Stomach smooth muscle (tissue), 2 donors: ENCODE results near the gene ARMC2.

ENCODE experiments used
- H3K27ac ChIP-seq: one replicate; pipeline ENCODE4 v1.7.0; 2013; ENCODE audit warnings: mild to moderate bottlenecking, low read length, inconsistent platforms
- H3K27me3 ChIP-seq, 2 donors: one replicate each; pipeline ENCODE4 v1.7.0; 2013; ENCODE audit warnings: low read length in 2 of 2; ENCODE audit not compliant: insufficient read depth in 2 of 2, control insufficient read depth in 1 of 2
- H3K36me3 ChIP-seq, 2 donors: one replicate each; pipeline ENCODE4 v1.7.0; 2013; ENCODE audit warnings: low read length in 2 of 2; ENCODE audit not compliant: control insufficient read depth in 2 of 2, insufficient read depth in 2 of 2
- H3K4me1 ChIP-seq: one replicate; pipeline ENCODE4 v1.7.0; 2013; ENCODE audit warnings: low read length; ENCODE audit not compliant: control insufficient read depth, insufficient read depth
- H3K4me3 ChIP-seq, 2 donors: one replicate each; pipeline ENCODE4 v1.7.0; 2013; ENCODE audit warnings: low read length in 2 of 2
- H3K9ac ChIP-seq, 2 donors: one replicate each; pipeline ENCODE4 v1.7.0; 2013; ENCODE audit warnings: low read length in 2 of 2, mild to moderate bottlenecking in 1 of 2
- H3K9me3 ChIP-seq, 2 donors: one replicate each; pipeline ENCODE4 v1.7.0; 2013; ENCODE audit warnings: low read length in 2 of 2; ENCODE audit not compliant: control insufficient read depth in 2 of 2
- donor health status: healthy.
- donor health status: Pancreatic carcinoma.

Gene ARMC2

DNA sequence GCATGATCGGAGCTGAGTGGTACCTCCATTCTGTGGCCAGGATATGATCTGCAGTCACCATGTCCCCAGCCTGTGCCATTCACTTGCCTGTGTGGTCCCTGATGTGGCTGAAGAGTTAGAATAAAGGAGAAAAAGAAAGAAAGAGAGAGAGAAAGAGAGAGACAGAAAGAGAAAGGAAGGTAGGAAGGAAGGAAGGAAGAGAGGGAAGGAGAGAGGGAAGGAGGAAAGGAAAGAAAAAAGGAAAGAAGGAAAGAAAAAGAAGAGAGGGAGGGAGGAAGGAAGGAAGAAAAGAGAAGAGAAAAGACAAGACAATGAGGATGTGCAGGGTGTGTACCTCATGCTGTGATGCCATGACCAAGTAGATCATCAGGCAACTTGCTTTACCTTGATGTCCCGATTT is 22.1 kb downstream of the ARMC2 start:
- Histone ChIP-seq H3K27ac (no peak overlapping the region), H3K4me1 (no peaks in the 10 kb centered on the region), H3K36me3 (peaks cover 3 to 6% of the 10 kb centered on the region in 2 donors), H3K9me3 (no peaks in the 10 kb centered on the region), H3K27me3 (no peaks in the 10 kb centered on the region), H3K9ac (no peak overlapping the region), H3K4me3 (no peak overlapping the region)

DNA sequence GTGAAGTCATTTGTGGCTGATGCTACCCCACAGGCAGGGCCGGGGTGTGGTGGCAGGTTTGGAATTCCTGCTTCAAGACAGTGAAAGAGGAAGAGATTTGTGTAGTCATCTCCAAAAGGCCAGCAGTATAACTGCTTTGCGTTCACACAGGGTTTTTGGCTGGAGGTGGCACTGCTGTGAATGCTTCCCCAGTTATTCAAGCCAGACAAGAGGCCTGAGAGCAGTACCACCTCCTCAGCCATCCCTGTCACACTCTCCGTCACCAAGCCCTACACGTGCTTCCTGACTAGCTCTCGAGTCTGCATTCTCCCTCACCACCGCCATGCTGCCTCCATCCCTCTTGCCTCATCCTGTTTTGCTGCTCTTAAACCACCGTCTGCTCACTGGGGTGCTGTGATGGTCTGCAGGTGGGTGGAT is 23.9 kb downstream of the ARMC2 start:
- Histone ChIP-seq H3K27ac (no peak overlapping the region), H3K4me1 (no peaks in the 10 kb centered on the region), H3K36me3 (peaks cover 3 to 6% of the 10 kb centered on the region in 2 donors), H3K27me3 (no peaks in the 10 kb centered on the region), H3K9me3 (no peaks in the 10 kb centered on the region), H3K9ac (no peak overlapping the region), H3K4me3 (no peak overlapping the region)

DNA sequence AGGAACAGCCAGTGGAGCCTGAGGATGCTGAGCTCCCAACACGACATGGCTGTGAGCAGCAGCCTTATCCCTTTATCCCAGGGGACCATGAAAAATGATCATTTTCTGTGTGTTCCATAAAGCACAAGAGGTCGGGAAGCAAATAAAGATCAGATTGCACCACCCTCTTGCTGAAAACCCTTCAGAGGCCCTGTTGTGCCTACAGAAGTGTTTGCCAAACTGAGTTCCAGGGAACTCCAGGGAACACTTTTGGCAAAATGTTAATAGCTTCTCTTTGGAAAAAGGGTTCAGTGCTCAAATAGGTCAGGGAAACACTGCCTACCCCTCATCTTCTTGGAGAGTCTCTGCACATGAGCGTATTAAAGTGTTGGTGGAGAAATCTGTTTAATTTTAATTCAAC is 24.4 kb downstream of the ARMC2 start:
- Histone ChIP-seq H3K27me3 (no peaks in the 10 kb centered on the region), H3K27ac (no peak overlapping the region), H3K4me3 (no peak overlapping the region), H3K4me1 (no peaks in the 10 kb centered on the region), H3K9ac (no peak overlapping the region), H3K36me3 (peaks cover 3 to 6% of the 10 kb centered on the region in 2 donors), H3K9me3 (no peaks in the 10 kb centered on the region)

DNA sequence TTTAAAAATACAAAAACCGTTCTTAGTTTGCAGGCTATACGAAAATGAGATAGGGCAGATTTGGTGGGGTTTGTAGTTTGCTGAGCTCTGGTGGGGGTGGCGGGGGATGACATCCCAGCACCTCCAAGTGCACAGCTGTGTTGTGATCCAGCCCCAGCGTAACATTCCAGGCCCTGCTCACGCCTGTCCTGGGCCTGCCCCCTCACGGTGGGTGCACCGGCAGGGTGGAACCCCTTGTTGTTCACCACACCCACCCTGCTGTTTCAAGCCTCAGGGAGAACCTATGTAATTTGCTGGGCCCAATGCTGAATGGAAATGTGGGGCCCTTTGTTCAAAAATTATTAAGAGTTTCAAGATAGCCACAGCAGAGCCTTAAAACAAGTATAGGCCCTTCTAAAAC is 25.0 kb downstream of the ARMC2 start:
- no peak overlapping the region for H3K27ac ChIP-seq

DNA sequence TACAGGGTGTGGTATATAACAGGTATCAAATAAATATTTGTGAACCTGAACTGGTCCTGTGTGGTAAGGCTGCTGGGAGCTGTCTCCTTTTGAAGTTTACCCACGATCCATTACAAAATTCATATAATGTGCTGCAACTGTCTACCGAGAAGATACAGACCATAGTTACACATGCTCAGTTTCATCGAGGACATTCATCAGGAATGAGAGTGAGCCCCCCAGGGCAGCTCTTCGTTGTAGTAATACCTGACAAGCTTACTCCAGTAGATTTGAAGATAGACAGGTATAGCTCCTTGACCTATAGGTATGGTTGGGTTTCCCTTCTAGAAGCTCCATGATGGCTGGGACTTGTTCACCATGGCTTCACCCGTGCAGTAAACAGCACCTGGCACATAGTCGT is 25.7 kb downstream of the ARMC2 start:
- Histone ChIP-seq H3K27me3 (no peaks in the 10 kb centered on the region), H3K9ac (no peak overlapping the region), H3K9me3 (no peaks in the 10 kb centered on the region), H3K4me1 (no peaks in the 10 kb centered on the region), H3K36me3 (peaks cover 3 to 6% of the 10 kb centered on the region in 2 donors), H3K27ac (no peak overlapping the region), H3K4me3 (no peak overlapping the region)

More for the DNA sequence above, 25.0 kb downstream of the ARMC2 start:
- Histone ChIP-seq H3K27me3 (no peaks in the 10 kb centered on the region), H3K36me3 (peaks cover 3 to 6% of the 10 kb centered on the region in 2 donors), H3K9ac (no peak overlapping the region), H3K4me3 (no peak overlapping the region), H3K9me3 (no peaks in the 10 kb centered on the region), H3K4me1 (no peaks in the 10 kb centered on the region)

DNA sequence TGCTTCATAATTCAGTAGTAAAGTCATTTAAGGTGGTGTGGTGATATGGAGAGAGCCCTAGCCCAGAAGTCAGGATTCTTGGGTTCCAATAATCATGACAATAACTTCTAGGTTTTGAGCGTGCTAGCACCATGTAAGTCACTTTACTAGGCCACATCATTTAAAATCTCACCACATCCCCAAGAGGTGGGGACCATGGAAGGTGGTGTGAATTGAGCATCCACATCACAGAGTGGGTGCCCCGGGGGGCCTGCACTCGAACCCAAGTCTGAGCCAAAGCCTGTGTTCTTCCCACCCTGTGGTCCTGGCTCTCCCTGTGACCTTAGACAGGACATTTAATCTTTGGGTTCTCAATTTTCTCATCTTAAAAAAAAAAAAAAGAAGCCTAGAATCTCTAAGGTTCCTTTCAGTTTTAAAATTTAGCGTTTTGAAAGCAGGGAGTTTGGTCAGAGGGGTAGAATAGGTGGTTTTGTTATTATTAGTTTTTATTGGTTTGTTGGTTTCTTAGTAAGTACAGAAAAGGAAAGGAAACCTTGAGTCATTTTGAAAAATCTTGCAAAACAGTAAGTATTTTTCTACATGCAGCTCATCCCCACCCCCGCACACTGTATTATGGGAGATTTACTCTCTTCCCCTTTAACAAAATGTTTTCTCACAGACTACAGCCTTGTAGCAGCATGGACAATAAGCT is 26.4 kb downstream of the ARMC2 start:
- Histone ChIP-seq H3K4me3 (no peak overlapping the region), H3K9ac (no peak overlapping the region), H3K36me3 (peaks cover 3 to 8% of the 10 kb centered on the region in 2 donors), H3K9me3 (no peaks in the 10 kb centered on the region), H3K27me3 (no peaks in the 10 kb centered on the region), H3K27ac (no peak overlapping the region), H3K4me1 (no peaks in the 10 kb centered on the region)

DNA sequence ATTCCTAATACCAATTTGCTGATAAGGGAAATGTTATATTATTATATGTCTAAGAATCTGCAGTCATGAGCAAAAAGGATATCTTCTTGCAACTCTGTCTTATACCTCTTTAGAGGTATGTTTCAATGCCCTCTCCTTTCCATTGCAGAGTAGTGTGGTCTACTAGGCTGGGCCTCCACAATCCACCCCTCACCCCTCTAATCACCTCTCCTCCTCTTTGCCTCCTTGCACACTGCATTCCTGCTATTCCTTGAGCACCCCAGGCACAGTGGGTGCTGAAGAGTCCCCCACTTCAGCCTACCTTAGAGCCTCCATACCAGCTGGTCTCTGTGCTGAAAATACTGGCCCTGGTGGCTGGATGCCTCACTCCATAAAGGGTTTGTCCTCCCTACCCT is 26.9 kb downstream of the ARMC2 start:
- Histone ChIP-seq H3K27ac (no peak overlapping the region), H3K4me1 (no peaks in the 10 kb centered on the region), H3K36me3 (peaks cover 3 to 8% of the 10 kb centered on the region in 2 donors), H3K9ac (no peak overlapping the region), H3K27me3 (no peaks in the 10 kb centered on the region), H3K9me3 (no peaks in the 10 kb centered on the region), H3K4me3 (no peak overlapping the region)

DNA sequence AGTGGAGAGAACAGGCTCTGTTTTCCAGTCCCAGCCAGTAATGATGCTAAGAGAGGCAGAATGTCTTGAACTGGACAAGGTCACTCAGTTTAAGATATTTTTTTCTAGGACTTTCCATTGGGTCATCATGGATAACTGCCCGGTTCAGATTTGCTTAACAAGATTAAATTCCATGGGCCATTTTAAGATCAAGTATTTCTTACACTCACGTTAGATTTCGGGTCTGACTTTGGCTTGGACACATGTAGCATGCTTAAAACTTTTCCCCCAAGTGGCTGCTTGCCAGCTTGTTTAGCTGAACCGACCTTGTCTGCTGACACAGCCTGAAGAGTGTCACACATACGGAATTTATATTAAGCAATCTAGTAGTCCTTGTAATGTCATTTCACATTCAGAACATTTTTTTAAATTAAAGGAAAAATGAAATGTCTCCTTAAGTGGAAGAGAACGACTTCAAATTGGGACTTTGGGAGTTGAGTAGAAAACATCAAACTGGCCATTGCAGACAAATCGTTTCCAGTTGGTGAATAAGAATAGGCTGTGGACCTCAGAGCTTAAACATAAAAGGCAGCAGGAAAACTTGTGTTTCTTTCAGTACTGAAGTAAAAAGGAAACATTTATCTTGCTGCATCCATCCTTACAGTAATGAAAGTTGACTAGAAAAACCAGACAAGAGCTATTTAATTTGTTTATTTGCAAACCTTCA is 29.0 kb downstream of the ARMC2 start:
- H3K4me1 ChIP-seq, result no peaks in the 10 kb centered on the region
- peaks cover 5 to 11% of the 10 kb centered on the region in 2 donors for H3K36me3 ChIP-seq
- no peaks in the 10 kb centered on the region for H3K9me3 ChIP-seq
- no peak overlapping the region for H3K4me3 ChIP-seq
- H3K27ac ChIP-seq, result no peak overlapping the region
- H3K9ac ChIP-seq, result no peak overlapping the region
- H3K27me3 ChIP-seq, result no peaks in the 10 kb centered on the region

DNA sequence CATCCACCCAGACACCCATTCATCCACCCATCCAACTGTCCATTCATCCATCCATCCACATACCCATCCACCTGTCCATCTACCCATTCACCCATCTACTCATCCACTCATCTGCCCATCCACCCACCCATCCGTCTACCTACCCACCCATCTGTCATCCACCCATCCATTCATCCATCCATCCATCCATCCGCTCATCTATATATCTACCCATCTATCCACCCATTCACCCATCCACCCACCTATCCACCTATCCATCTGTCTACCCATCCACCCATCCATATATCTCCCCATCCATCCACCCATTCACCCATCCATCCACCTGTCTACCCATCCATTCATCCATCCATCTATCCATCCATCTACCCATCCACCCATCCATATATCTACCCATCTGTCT is 30.7 kb downstream of the ARMC2 start:
- H3K27me3 ChIP-seq, result no peaks in the 10 kb centered on the region
- H3K9ac ChIP-seq, result no peak overlapping the region
- H3K4me3 ChIP-seq, result no peak overlapping the region
- H3K27ac ChIP-seq, result no peak overlapping the region
- H3K9me3 ChIP-seq, result no peaks in the 10 kb centered on the region
- H3K4me1 ChIP-seq, result no peaks in the 10 kb centered on the region
- H3K36me3 ChIP-seq, result peaks cover 5 to 9% of the 10 kb centered on the region in 2 donors

DNA sequence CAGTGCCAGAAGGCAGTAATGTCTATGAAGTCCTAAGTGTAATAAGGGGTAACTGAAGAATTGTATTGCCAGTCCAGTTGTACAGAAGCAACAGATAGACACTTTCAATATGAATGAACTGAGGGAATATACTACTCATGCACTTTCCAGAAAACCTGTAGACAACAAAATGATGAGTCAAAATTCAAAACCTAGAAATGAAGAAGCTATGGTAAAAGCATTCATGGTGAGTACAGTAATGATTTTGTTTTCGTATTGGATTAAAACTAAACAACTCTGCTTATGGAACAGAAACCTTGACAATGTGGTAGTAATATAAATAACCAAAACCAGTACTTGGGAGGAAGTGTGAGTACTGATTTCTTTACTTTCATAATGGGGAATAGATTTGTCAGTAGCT is 35.0 kb downstream of the ARMC2 start:
- no peaks in the 10 kb centered on the region for H3K9me3 ChIP-seq
- H3K4me3 ChIP-seq, result no peak overlapping the region
- peaks cover 5 to 9% of the 10 kb centered on the region in 2 donors for H3K36me3 ChIP-seq
- peaks cover 2% of the 10 kb centered on the region for H3K4me1 ChIP-seq
- H3K27me3 ChIP-seq, result no peaks in the 10 kb centered on the region
- H3K27ac ChIP-seq, result no peak overlapping the region
- H3K9ac ChIP-seq, result no peak overlapping the region
